ENCODE data around the gene ANKLE2. TPM values are rescaled to one million over a fixed set of nuclear protein-coding genes. Genes with fewer than 3 reads are reported as not detected.

Gene ANKLE2
- total RNA-seq, 1 experiment from 2014 or later: 80.3 TPM

DNA sequence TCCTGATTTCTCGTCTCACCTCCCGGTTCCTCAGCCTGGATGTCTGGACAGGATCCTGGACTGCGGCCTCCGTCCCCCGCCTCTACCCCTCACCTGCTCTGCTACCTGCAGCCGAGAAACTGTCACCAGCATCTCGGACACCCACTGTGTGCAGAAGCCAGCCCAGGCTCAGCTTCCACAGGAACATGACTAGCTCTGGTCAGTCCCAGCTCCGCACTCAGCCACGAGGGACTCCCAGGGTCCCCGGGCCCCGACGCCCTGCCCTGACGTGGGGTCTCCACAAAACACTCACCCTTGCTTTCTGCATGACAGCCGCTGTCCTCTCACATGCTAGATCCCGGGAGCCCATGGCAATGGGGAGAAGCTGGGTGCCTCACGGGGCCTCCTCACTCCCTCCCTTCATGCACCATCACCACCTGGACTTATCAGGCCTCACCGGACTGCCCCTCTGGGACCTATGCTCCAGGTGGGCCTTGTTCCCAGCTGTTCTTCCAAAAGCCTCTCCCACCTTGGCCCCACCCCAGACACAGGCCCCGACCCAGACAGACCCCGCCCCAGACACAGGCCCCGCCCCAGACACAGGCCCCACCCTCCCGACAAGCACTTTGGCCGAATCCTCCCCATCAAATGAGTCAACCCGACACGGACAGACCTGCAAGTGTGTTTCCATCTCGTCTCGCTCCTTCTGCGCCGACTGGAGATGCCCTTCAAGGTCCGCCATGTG is 26.9 kb upstream of the ANKLE2 start:
- no peak overlapping the region for H3K4me3 Mint-ChIP-seq
- no peak overlapping the region for H2AFZ ChIP-seq (ENCODE audit: low read length)
- H2BK120ac ChIP-seq (ENCODE audit: low read depth, low read length, poor library complexity, severe bottlenecking): no peak overlapping the region
- H4K8ac ChIP-seq (replicated peaks; ENCODE audit: insufficient read length, low read depth, low read length): no peak overlapping the region
- no peak overlapping the region for H3K4ac ChIP-seq (ENCODE audit: low read depth, low read length)
- no peak overlapping the region for H2BK20ac ChIP-seq (ENCODE audit: low read depth, low read length, poor library complexity, severe bottlenecking)
- H3K36me3 Mint-ChIP-seq (ENCODE audit: insufficient read depth in 1 of 3, low read depth in 3 of 3): peaks cover 47 to 75% (median 61%) of the 10 kb centered on the region in 3 experiments
- H3K27ac ChIP-seq (ENCODE audit: insufficient read length, low read depth, low read length): no peak overlapping the region
- no peaks in the 10 kb centered on the region for H3K27me3 ChIP-seq (ENCODE audit: insufficient read depth, low read length)
- no CpG with 5 or more reads among the region's 29 CpGs for WGBS (ENCODE audit: extremely low coverage, insufficient read length, low lambda C conversion rate)
- H3K79me2 ChIP-seq (ENCODE audit: insufficient read depth, low read length): no peaks in the 10 kb centered on the region
- no peaks in the 10 kb centered on the region for H3K4me1 Mint-ChIP-seq
- no peak overlapping the region for H2BK5ac ChIP-seq (ENCODE audit: insufficient read length, low read length)
- H3K23me2 ChIP-seq (ENCODE audit: insufficient read length, low read depth, low read length, poor library complexity, severe bottlenecking): no peaks in the 10 kb centered on the region
- H3K27me3 Mint-ChIP-seq (ENCODE audit: low read depth): no peaks in the 10 kb centered on the region; the same call in 1 of the 2 replicates
- H3K4me1 ChIP-seq (ENCODE audit: insufficient read depth, low read length): no peaks in the 10 kb centered on the region
- H3K9me3 Mint-ChIP-seq: peaks cover 0 to 2% of the 10 kb centered on the region in 2 experiments; a peak in 1 of 5 replicates
- no peak overlapping the region for H3K14ac ChIP-seq (ENCODE audit: insufficient read depth, low read length)
- DNase-seq: no peak
- no peak overlapping the region for H3K9ac ChIP-seq (ENCODE audit: extremely low read depth, insufficient read length, low read length)
- H3K9me3 ChIP-seq (ENCODE audit: control insufficient read depth, low read depth, low read length): no peaks in the 10 kb centered on the region
- TF ChIP-seq, protein P1, sequence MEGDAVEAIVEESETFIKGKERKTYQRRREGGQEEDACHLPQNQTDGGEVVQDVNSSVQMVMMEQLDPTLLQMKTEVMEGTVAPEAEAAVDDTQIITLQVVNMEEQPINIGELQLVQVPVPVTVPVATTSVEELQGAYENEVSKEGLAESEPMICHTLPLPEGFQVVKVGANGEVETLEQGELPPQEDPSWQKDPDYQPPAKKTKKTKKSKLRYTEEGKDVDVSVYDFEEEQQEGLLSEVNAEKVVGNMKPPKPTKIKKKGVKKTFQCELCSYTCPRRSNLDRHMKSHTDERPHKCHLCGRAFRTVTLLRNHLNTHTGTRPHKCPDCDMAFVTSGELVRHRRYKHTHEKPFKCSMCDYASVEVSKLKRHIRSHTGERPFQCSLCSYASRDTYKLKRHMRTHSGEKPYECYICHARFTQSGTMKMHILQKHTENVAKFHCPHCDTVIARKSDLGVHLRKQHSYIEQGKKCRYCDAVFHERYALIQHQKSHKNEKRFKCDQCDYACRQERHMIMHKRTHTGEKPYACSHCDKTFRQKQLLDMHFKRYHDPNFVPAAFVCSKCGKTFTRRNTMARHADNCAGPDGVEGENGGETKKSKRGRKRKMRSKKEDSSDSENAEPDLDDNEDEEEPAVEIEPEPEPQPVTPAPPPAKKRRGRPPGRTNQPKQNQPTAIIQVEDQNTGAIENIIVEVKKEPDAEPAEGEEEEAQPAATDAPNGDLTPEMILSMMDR (conservative IDR thresholded peaks at IDR 0.05): no peak
- peak overlapping the region; percentile 60 to 93 (median 90); a peak in 5 of 7 replicates for H3K27ac Mint-ChIP-seq
- no peak overlapping the region for H4K91ac ChIP-seq (ENCODE audit: insufficient read length, low read depth, low read length)
- H4K5ac ChIP-seq (ENCODE audit: insufficient read length, low read depth, low read length): no peak overlapping the region
- no peak overlapping the region for H2BK12ac ChIP-seq (ENCODE audit: insufficient read length, low read depth, low read length)
- no peak overlapping the region for H2BK15ac ChIP-seq (ENCODE audit: low read depth, low read length)
- no peak overlapping the region for H3K56ac ChIP-seq (ENCODE audit: insufficient read length, low read depth, low read length)
- H3K79me1 ChIP-seq (ENCODE audit: insufficient read depth, low read depth, low read length, poor library complexity, severe bottlenecking): no peaks in the 10 kb centered on the region
- no peak overlapping the region for H3T11ph ChIP-seq (ENCODE audit: low read length)
- H3K4me2 ChIP-seq (ENCODE audit: insufficient read depth, insufficient read length, low read length): no peak overlapping the region
- peaks cover 2% of the 10 kb centered on the region for H4K20me1 ChIP-seq (ENCODE audit: control insufficient read depth, insufficient read depth, insufficient read length)
- no peak overlapping the region for H3K23ac ChIP-seq (ENCODE audit: insufficient read length, low read depth, low read length)
- no peak overlapping the region for H3K18ac ChIP-seq (ENCODE audit: insufficient read length, low read depth, low read length)
- H2AK5ac ChIP-seq (ENCODE audit: insufficient read length, low read length): no peak overlapping the region
